CD4-positive, alpha-beta T cell (primary cell): ENCODE data around the gene STK24. TPM values are rescaled to one million over a fixed set of nuclear protein-coding genes. Genes with fewer than 3 reads are reported as not detected.

Experiments used
- ATAC-seq: fragments of 200-7000 bp; cut with Tn5 transposase; one replicate; pipeline ENCODE4 v1.10.0; 2022; ENCODE audit warnings: mild to moderate bottlenecking; ENCODE audit not compliant: poor library complexity
- CTCF ChIA-PET: fragments of 350-600 bp; sonication (Branson Sonifier 250); formaldehyde crosslinking; loops from one replicate; lab custom pipeline; 2021; ENCODE audit warnings: antibody characterized with exemption, inconsistent platforms; lab: Charles Lee
- POLR2A ChIA-PET: fragments of 350-600 bp; sonication (Branson Sonifier 250); formaldehyde crosslinking; loops from one replicate; lab custom pipeline; 2021; ENCODE audit warnings: antibody characterized with exemption, inconsistent platforms; lab: Charles Lee
- DNase-seq, 14 experiments: peaks; one replicate each; pipeline ENCODE4 v3.0.0-alpha.2; 2013 to 2020; ENCODE audit warnings: mixed read lengths in 2 of 14
- H3K27ac ChIP-seq, 2 donors: one replicate each; pipeline versions ENCODE4 v1.5.1 to v1.7.0; 2013; ENCODE audit warnings: low read length in 2 of 2, low read depth in 1 of 2, mild to moderate bottlenecking in 1 of 2
- H3K27me3 ChIP-seq, 2 experiments: 1 replicate in 1 of 2; 2 replicates in 1 of 2; pipeline versions ENCODE4 v1.6.1 to v1.7.0; 2013; ENCODE audit warnings: low read length in 2 of 2, control low read depth in 1 of 2, mild to moderate bottlenecking in 1 of 2, moderate library complexity in 1 of 2; ENCODE audit not compliant: insufficient read depth in 2 of 2, control insufficient read depth in 1 of 2
- H3K36me3 ChIP-seq: one replicate; pipeline ENCODE4 v1.6.1; 2013; ENCODE audit warnings: low read length, control low read depth; ENCODE audit not compliant: insufficient read depth
- H3K4me1 ChIP-seq: one replicate; pipeline ENCODE4 v1.6.1; 2013; ENCODE audit warnings: low read length, control low read depth; ENCODE audit not compliant: insufficient read depth
- H3K4me3 ChIP-seq: one replicate; pipeline ENCODE4 v1.5.1; 2013; ENCODE audit warnings: mild to moderate bottlenecking, low read length, moderate library complexity
- H3K9me3 ChIP-seq, 2 experiments: 1 replicate in 1 of 2; 2 replicates in 1 of 2; pipeline versions ENCODE4 v1.6.1 to v1.7.0; 2013; ENCODE audit warnings: low read length in 2 of 2, mild to moderate bottlenecking in 2 of 2, control low read depth in 1 of 2, moderate library complexity in 1 of 2; ENCODE audit not compliant: control insufficient read depth in 1 of 2, insufficient read depth in 1 of 2
- H3K27ac Mint-ChIP-seq: one replicate; pipeline ENCODE4 v1.8.0; 2020; ENCODE audit warnings: mixed read lengths
- H3K27me3 Mint-ChIP-seq: one replicate; pipeline ENCODE4 v1.8.0; 2021; ENCODE audit warnings: mixed read lengths
- H3K36me3 Mint-ChIP-seq: one replicate; pipeline ENCODE4 v1.8.0; 2021; ENCODE audit warnings: low read depth, mixed read lengths
- H3K4me1 Mint-ChIP-seq: one replicate; pipeline ENCODE4 v1.8.0; 2021; ENCODE audit warnings: low read depth, mixed read lengths
- H3K4me3 Mint-ChIP-seq: one replicate; pipeline ENCODE4 v1.8.0; 2020; ENCODE audit warnings: mild to moderate bottlenecking, mixed read lengths
- H3K9me3 Mint-ChIP-seq: one replicate; pipeline ENCODE4 v1.8.0; 2020; ENCODE audit warnings: mixed read lengths
- intact Hi-C, 2 experiments: fragments of 100-400 bp; cut with DNase I in 1 of 2; cut with micrococcal nuclease in 1 of 2; formaldehyde crosslinking; loops; one replicate each; pipeline versions ENCODE4 v1.15.1 to v1.9.0; 2023 to 2025; cut with DNase I, micrococcal nuclease
- total RNA-seq, 174 experiments: library from RNA in 2 of 174; stranded (reverse) in 2 of 174; gene quantifications; one replicate each; pipeline ENCODE4 v1.2.3 and lab custom pipeline; 2021 to 2026
- TF ChIP-seq, protein P1 (sequence below): fragments of 200-600 bp; IDR thresholded peaks from one replicate; pipeline ENCODE4 v1.8.0; 2022; ENCODE audit warnings: antibody characterized with exemption, mild to moderate bottlenecking

Gene STK24
- total RNA-seq, 2 experiments from 2014 or later: 82.3 to 85.2 TPM

- Mint-ChIP-seq H3K9me3 (no peaks in the 10 kb centered on the region), H3K27ac (no peak overlapping the region), H3K4me3 (no peak overlapping the region), H3K36me3 (no peaks in the 10 kb centered on the region), H3K27me3 (peaks cover 11% of the 10 kb centered on the region), H3K4me1 (peaks cover 11% of the 10 kb centered on the region)
- ChIA-PET CTCF (interaction anchor here (0.8 kb wide), 1 partner anchor 11 kb away, joined by 3 read pairs; no protein-coding TSS in a partner anchor), POLR2A (no interaction called here)
- H3K27ac ChIP-seq: no peak overlapping the region
- no peaks in the 10 kb centered on the region for H3K9me3 ChIP-seq
- peaks cover 2% of the 10 kb centered on the region for H3K4me1 ChIP-seq
- DNase-seq (no peak), ATAC-seq (no peak)
- H3K4me3 ChIP-seq: no peak overlapping the region
- H3K27me3 ChIP-seq: peaks cover 0 to 4% of the 10 kb centered on the region in 2 experiments
- intact Hi-C loops: no loop called here
- no peaks in the 10 kb centered on the region for H3K36me3 ChIP-seq
- TF ChIP-seq, protein P1, sequence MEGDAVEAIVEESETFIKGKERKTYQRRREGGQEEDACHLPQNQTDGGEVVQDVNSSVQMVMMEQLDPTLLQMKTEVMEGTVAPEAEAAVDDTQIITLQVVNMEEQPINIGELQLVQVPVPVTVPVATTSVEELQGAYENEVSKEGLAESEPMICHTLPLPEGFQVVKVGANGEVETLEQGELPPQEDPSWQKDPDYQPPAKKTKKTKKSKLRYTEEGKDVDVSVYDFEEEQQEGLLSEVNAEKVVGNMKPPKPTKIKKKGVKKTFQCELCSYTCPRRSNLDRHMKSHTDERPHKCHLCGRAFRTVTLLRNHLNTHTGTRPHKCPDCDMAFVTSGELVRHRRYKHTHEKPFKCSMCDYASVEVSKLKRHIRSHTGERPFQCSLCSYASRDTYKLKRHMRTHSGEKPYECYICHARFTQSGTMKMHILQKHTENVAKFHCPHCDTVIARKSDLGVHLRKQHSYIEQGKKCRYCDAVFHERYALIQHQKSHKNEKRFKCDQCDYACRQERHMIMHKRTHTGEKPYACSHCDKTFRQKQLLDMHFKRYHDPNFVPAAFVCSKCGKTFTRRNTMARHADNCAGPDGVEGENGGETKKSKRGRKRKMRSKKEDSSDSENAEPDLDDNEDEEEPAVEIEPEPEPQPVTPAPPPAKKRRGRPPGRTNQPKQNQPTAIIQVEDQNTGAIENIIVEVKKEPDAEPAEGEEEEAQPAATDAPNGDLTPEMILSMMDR: no peak
Measured at GRCh38 chr13:98409281-98409680, 167.6 kb downstream of the STK24 start.

DNA sequence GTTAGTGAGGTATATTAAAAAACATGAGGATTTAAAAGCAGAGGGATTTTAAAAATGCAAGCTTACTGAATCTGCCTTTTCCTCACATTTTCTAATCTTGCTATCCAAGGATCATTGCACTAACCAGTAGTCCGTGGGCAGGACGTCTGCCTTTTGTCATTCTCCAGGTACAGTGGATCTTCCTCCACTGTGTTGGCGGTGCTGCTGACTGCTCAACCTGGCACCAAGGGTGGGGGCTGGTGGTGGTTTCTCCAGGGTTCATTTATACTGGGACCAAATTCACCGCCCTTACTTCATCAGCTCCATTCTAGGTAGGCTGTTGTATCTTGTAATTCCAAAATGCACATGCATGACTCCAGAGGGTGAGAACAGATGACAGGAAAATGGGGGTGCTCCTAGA lies 169.3 kb downstream of the STK24 start:
- H3K27me3 ChIP-seq: peaks cover 0 to 4% of the 10 kb centered on the region in 2 experiments
- H3K27ac ChIP-seq: no peak overlapping the region
- H3K9me3 Mint-ChIP-seq: no peaks in the 10 kb centered on the region
- intact Hi-C loops: no loop called here
- ATAC-seq (no peak), DNase-seq (no peak)
- H3K4me3 ChIP-seq: no peak overlapping the region
- ChIA-PET POLR2A (no interaction called here), CTCF (no interaction called here)
- H3K4me3 Mint-ChIP-seq: no peak overlapping the region
- peaks cover 8% of the 10 kb centered on the region for H3K27me3 Mint-ChIP-seq
- no peaks in the 10 kb centered on the region for H3K9me3 ChIP-seq
- H3K27ac Mint-ChIP-seq: no peak overlapping the region
- H3K36me3 ChIP-seq: no peaks in the 10 kb centered on the region
- no peaks in the 10 kb centered on the region for H3K36me3 Mint-ChIP-seq
- TF ChIP-seq, protein P1: no peak
- H3K4me1 Mint-ChIP-seq: peaks cover 10% of the 10 kb centered on the region
- H3K4me1 ChIP-seq: no peaks in the 10 kb centered on the region

GRCh38 chr13:98406971-98407370 lies 169.9 kb downstream of the STK24 start:
- intact Hi-C loops: no loop called here
- H3K27ac ChIP-seq: no peak overlapping the region
- POLR2A ChIA-PET: no interaction called here

More at GRCh38 chr13:98406971-98407370, 169.9 kb downstream of the STK24 start:
- Histone ChIP-seq H3K36me3 (no peaks in the 10 kb centered on the region), H3K9me3 (no peaks in the 10 kb centered on the region), H3K27me3 (peaks cover 0 to 4% of the 10 kb centered on the region in 2 experiments), H3K4me3 (no peak overlapping the region), H3K4me1 (no peaks in the 10 kb centered on the region)
- Mint-ChIP-seq H3K27me3 (peaks cover 10% of the 10 kb centered on the region), H3K27ac (no peak overlapping the region), H3K4me1 (peaks cover 4% of the 10 kb centered on the region), H3K36me3 (no peaks in the 10 kb centered on the region), H3K9me3 (no peaks in the 10 kb centered on the region), H3K4me3 (no peak overlapping the region)
- DNase-seq: no peak
- ATAC-seq: no peak
- CTCF ChIA-PET: interaction anchor here (0.7 kb wide), 1 partner anchor 72 kb away, joined by 3 read pairs; no protein-coding TSS in a partner anchor
- TF ChIP-seq, protein P1: no peak
